NCI-H1105 treated with DMSO at 0.1 percent for 48 hours (cell line): ENCODE data around the gene KCP.
A peak's percentile ranks its signal among the peaks of the same experiment; 100 is the strongest.

ENCODE experiments used
- DNase-seq: peaks from one replicate; lab custom pipeline; 2025; lab: John Stamatoyannopoulos, UW

The KCP gene

GRCh38 chr7:128887169-128888038, 23.1 kb downstream of the KCP start:
- no peak for DNase-seq

- no peak for DNase-seq
Observed at GRCh38 chr7:128886391-128887168, 23.9 kb downstream of the KCP start.

- DNase-seq: no peak
Observed at GRCh38 chr7:128885370-128886187, 24.9 kb downstream of the KCP start.

- no peak for DNase-seq
Observed at GRCh38 chr7:128884561-128885369, 25.7 kb downstream of the KCP start.

GRCh38 chr7:128883622-128884448, 26.7 kb downstream of the KCP start:
- DNase-seq: peak; percentile 49

- no peak for DNase-seq
Observed at GRCh38 chr7:128882134-128882533, 28.4 kb downstream of the KCP start.

GRCh38 chr7:128881458-128882125, 28.9 kb downstream of the KCP start:
- no peak for DNase-seq

- DNase-seq: no peak
Observed at GRCh38 chr7:128880791-128881457, 29.6 kb downstream of the KCP start.

- DNase-seq: peak; percentile 44
Observed at GRCh38 chr7:128879939-128880746, 30.4 kb downstream of the KCP start.

GRCh38 chr7:128879461-128879938, 31.0 kb downstream of the KCP start:
- DNase-seq: no peak

- no peak for DNase-seq
Observed at GRCh38 chr7:128878226-128879105, 32.0 kb downstream of the KCP start.

- no peak for DNase-seq
Observed at GRCh38 chr7:128877756-128878120, 32.8 kb downstream of the KCP start.

GRCh38 chr7:128876978-128877755, 33.3 kb downstream of the KCP start:
- no peak for DNase-seq

- DNase-seq: no peak
Observed at GRCh38 chr7:128876586-128876977, 33.9 kb downstream of the KCP start.

- no peak for DNase-seq
Observed at GRCh38 chr7:128876127-128876526, 34.4 kb downstream of the KCP start.

- no peak for DNase-seq
Observed at GRCh38 chr7:128875523-128875948, 35.0 kb downstream of the KCP start.
